GM18498 (cell line): Measurements from ENCODE around the gene KSR1.

Experiments used
- ATAC-seq: cut with Tn5 transposase; IDR thresholded peaks from one replicate; pipeline ENCODE4 v1.9.1; 2021; ENCODE audit warnings: mild to moderate bottlenecking, moderate library complexity; ENCODE audit not compliant: unreplicated experiment

The KSR1 gene

GRCh38 chr17:27512511-27513346 lies 56.5 kb downstream of the KSR1 start:
- ATAC-seq = no peak

GRCh38 chr17:27513849-27514248 lies 57.6 kb downstream of the KSR1 start:
- ATAC-seq = no peak

- ATAC-seq = no peak
Measured at GRCh38 chr17:27514595-27515413, 58.6 kb downstream of the KSR1 start.

GRCh38 chr17:27518048-27518447 lies 61.8 kb downstream of the KSR1 start:
- ATAC-seq = no peak

GRCh38 chr17:27518545-27519521 lies 62.6 kb downstream of the KSR1 start:
- peak; percentile 24 for ATAC-seq

- peak; percentile 52 for ATAC-seq
Measured at GRCh38 chr17:27519550-27519949, 63.3 kb downstream of the KSR1 start.

- ATAC-seq = no peak
Measured at GRCh38 chr17:27520491-27521185, 64.4 kb downstream of the KSR1 start.

GRCh38 chr17:27521281-27522027 lies 65.2 kb downstream of the KSR1 start:
- no peak for ATAC-seq

GRCh38 chr17:27522028-27522635 lies 65.9 kb downstream of the KSR1 start:
- no peak for ATAC-seq

GRCh38 chr17:27523712-27524111 lies 67.5 kb downstream of the KSR1 start:
- ATAC-seq = no peak

GRCh38 chr17:27524594-27524993 lies 68.3 kb downstream of the KSR1 start:
- no peak for ATAC-seq

- no peak for ATAC-seq
Measured at GRCh38 chr17:27525316-27525715, 69.1 kb downstream of the KSR1 start.

GRCh38 chr17:27525836-27526603 lies 69.8 kb downstream of the KSR1 start:
- no peak for ATAC-seq

GRCh38 chr17:27526604-27527002 lies 70.4 kb downstream of the KSR1 start:
- ATAC-seq = peak; percentile 81

- ATAC-seq = no peak
Measured at GRCh38 chr17:27529230-27529796, 73.1 kb downstream of the KSR1 start.

GRCh38 chr17:27530764-27531391 lies 74.6 kb downstream of the KSR1 start:
- no peak for ATAC-seq

GRCh38 chr17:27531469-27531961 lies 75.3 kb downstream of the KSR1 start:
- ATAC-seq = no peak
